ENCODE measurements around the gene ZNF860. TPM values are rescaled to one million over a fixed set of nuclear protein-coding genes. Genes with fewer than 3 reads are reported as not detected.

Gene ZNF860
- total RNA-seq, 1 experiment from 2014 or later: 5.9 TPM

DNA sequence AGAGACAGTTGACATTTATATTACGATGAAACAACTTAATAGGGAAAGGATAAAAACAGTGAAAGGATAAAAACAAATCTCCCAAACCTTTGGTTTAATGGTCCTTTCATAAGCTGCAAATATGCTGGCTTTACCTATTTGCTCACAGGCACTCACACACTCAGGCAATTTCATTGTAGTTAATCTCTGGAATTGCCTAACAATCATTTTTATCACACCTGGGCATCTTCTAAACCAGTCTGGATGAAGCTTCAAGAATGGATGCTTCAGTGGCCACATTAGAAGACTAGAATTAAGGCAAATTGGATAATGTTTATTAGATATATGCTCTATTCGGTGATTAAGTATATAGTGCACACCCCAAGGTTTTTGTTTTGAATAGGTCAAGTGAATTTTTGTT is 14.0 kb upstream of the ZNF860 start:
- Histone ChIP-seq H3K4me3 (ENCODE audit: low read depth, low read length) (no peak overlapping the region), H3K9me3 (no peaks in the 10 kb centered on the region), H3K27me3 (replicated peaks; ENCODE audit: control insufficient read depth, insufficient read depth, low read length) (no peaks in the 10 kb centered on the region), H3K36me3 (ENCODE audit: control insufficient read depth, insufficient read depth, low read length) (no peaks in the 10 kb centered on the region), H3K4me1 (peaks cover 46% of the 10 kb centered on the region)
- Mint-ChIP-seq H3K4me1 (ENCODE audit: low read depth, unreplicated experiment) (peaks cover 23% of the 10 kb centered on the region), H3K9me3 (ENCODE audit: unreplicated experiment) (no peaks in the 10 kb centered on the region), H3K27ac (ENCODE audit: unreplicated experiment) (peak overlapping the region; percentile 97), H3K4me3 (ENCODE audit: unreplicated experiment) (no peak overlapping the region), H3K36me3 (ENCODE audit: insufficient read depth, unreplicated experiment) (peaks cover 8% of the 10 kb centered on the region), H3K27me3 (ENCODE audit: insufficient read depth, unreplicated experiment) (no peaks in the 10 kb centered on the region)
- intact Hi-C loops (cut with micrococcal nuclease; ENCODE audit: unreplicated experiment): no loop called here
- TF ChIP-seq CTCF (IDR thresholded peaks at IDR 0.05; ENCODE audit: insufficient read depth in 1 of 2, low read depth in 1 of 2, low read length in 1 of 2, severe bottlenecking in 1 of 2, unreplicated experiment in 1 of 2): no peak
- no peak for DNase-seq
- no TSS peak for BruUV-seq (replicated peaks)
- ChIA-PET CTCF (interaction anchor here (1.1 kb wide), 1 partner anchor 26 kb away, joined by 3 read pairs; no protein-coding TSS in a partner anchor), POLR2A (no interaction called here)

DNA sequence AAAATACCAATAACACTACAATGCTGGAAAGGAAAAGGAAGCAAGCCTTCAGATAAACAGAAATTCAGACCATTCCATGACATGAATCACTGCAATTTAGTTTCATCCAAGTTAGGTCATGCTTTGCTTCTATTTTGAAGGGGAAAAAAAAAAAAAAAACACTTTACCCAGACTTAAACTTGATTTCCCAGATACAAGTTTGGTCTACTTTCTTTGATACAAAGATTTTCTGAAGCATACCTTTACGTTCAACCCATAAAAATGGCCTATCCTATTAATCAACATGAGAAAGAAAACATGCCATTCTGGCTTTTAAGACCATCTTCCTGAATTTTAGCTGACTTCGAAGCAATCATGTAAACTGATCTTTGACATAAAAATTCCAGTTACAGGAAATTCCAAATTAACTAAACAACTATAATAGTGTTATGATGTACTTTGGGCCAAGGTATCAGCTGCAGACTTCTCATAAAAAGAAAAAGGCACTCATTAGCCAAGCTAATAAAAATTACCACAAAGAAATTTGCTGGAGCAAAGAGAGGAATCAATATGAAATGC is 13.1 kb upstream of the ZNF860 start:
- Mint-ChIP-seq H3K9me3 (ENCODE audit: unreplicated experiment) (no peaks in the 10 kb centered on the region), H3K4me1 (ENCODE audit: low read depth, unreplicated experiment) (peaks cover 23% of the 10 kb centered on the region), H3K27ac (ENCODE audit: unreplicated experiment) (peak overlapping the region; percentile 97), H3K4me3 (ENCODE audit: unreplicated experiment) (peak overlapping the region; percentile 71), H3K27me3 (ENCODE audit: insufficient read depth, unreplicated experiment) (no peaks in the 10 kb centered on the region), H3K36me3 (ENCODE audit: insufficient read depth, unreplicated experiment) (peaks cover 8% of the 10 kb centered on the region)
- Histone ChIP-seq H3K36me3 (ENCODE audit: control insufficient read depth, insufficient read depth, low read length) (no peaks in the 10 kb centered on the region), H3K9me3 (no peaks in the 10 kb centered on the region), H3K4me3 (ENCODE audit: low read depth, low read length) (no peak overlapping the region), H3K27me3 (replicated peaks; ENCODE audit: control insufficient read depth, insufficient read depth, low read length) (no peaks in the 10 kb centered on the region), H3K4me1 (peaks cover 51% of the 10 kb centered on the region)
- intact Hi-C loops (cut with micrococcal nuclease; ENCODE audit: unreplicated experiment): loop anchor here (2.0 kb wide), 2 partner anchors 46 to 76 kb away; no protein-coding TSS in a partner anchor
- DNase-seq: no peak
- no peak for TF ChIP-seq CTCF (IDR thresholded peaks at IDR 0.05; ENCODE audit: insufficient read depth in 1 of 2, low read depth in 1 of 2, low read length in 1 of 2, severe bottlenecking in 1 of 2, unreplicated experiment in 1 of 2)
- BruUV-seq (replicated peaks): TSS peak; percentile 28
- POLR2A ChIA-PET: no interaction called here
- CTCF ChIA-PET: no interaction called here

GRCh38 chr3:31968927-31969418 is 12.6 kb upstream of the ZNF860 start:
- no peaks in the 10 kb centered on the region for H3K36me3 ChIP-seq (ENCODE audit: control insufficient read depth, insufficient read depth, low read length)
- peaks cover 27% of the 10 kb centered on the region for H3K4me1 Mint-ChIP-seq (ENCODE audit: low read depth, unreplicated experiment)
- TF ChIP-seq CTCF (IDR thresholded peaks at IDR 0.05; ENCODE audit: insufficient read depth in 1 of 2, low read depth in 1 of 2, low read length in 1 of 2, severe bottlenecking in 1 of 2, unreplicated experiment in 1 of 2): no peak
- ChIA-PET CTCF (interaction anchor here (0.8 kb wide), 1 partner anchor 166 kb away, joined by 4 read pairs; no protein-coding TSS in a partner anchor), POLR2A (interaction anchor here (0.7 kb wide), 1 partner anchor 216 kb away, joined by 3 read pairs; no protein-coding TSS in a partner anchor)
- intact Hi-C loops (cut with micrococcal nuclease; ENCODE audit: unreplicated experiment): loop anchor here (1.0 to 2.0 kb wide), 3 partner anchors 12 to 76 kb away; partner anchors contain the start of genes OSBPL10 and ZNF860
- no peaks in the 10 kb centered on the region for H3K27me3 ChIP-seq (replicated peaks; ENCODE audit: control insufficient read depth, insufficient read depth, low read length)
- peak; percentile 77 to 80 for DNase-seq
- no peaks in the 10 kb centered on the region for H3K9me3 Mint-ChIP-seq (ENCODE audit: unreplicated experiment)
- peak overlapping the region; percentile 71 for H3K4me3 Mint-ChIP-seq (ENCODE audit: unreplicated experiment)
- peak overlapping the region; percentile 97 for H3K27ac Mint-ChIP-seq (ENCODE audit: unreplicated experiment)
- no peaks in the 10 kb centered on the region for H3K9me3 ChIP-seq
- no peak overlapping the region for H3K4me3 ChIP-seq (ENCODE audit: low read depth, low read length)
- no peaks in the 10 kb centered on the region for H3K27me3 Mint-ChIP-seq (ENCODE audit: insufficient read depth, unreplicated experiment)
- peaks cover 4% of the 10 kb centered on the region for H3K36me3 Mint-ChIP-seq (ENCODE audit: insufficient read depth, unreplicated experiment)
- no TSS peak for BruUV-seq (replicated peaks)
- peaks cover 56% of the 10 kb centered on the region for H3K4me1 ChIP-seq
